ENCODE results near the gene MYDGF.
"Not testable (repeated sequence)": the region's sequence is repeated elsewhere in the genome, so short reads cannot be mapped to it uniquely, and the experiment has no call there.

MYDGF gene

DNA sequence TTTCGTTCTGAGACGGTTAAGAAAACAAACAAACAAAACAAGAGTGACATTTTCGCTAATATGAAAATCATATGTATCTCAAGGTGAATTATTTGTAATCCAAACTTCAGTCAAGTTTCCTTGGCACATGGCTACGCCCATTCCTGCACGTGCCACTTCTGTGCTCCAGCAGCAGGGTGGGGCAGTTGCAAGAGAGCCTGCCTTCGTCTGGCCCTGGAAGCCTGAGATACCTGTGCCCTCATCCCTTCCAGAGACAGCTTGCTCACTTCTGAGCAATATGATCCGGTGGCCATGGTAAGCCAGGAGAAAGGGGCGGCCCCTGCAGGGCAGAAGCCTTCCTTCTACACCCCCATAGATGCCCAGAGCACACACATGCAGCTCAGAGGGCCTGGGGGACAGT is 31.4 kb upstream of the MYDGF start:
- in situ Hi-C loops (cut with MboI; ENCODE audit: low sequenced_read_pairs): no loop called here

DNA sequence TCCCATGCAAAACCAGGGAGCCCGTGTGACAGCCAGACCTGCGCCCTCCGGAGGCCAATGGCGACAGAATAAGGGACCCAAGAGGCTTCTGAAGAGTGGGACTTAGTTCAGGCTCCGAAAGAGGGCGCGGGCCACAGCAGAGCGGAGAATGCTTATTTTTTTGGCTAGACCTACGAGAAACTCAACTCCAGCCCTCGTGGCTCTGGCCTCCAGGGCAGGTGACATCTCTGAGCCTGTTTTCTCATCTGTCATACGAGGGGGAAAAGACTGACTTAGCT is 30.5 kb upstream of the MYDGF start:
- in situ Hi-C loops (cut with MboI; ENCODE audit: low sequenced_read_pairs): no loop called here

DNA sequence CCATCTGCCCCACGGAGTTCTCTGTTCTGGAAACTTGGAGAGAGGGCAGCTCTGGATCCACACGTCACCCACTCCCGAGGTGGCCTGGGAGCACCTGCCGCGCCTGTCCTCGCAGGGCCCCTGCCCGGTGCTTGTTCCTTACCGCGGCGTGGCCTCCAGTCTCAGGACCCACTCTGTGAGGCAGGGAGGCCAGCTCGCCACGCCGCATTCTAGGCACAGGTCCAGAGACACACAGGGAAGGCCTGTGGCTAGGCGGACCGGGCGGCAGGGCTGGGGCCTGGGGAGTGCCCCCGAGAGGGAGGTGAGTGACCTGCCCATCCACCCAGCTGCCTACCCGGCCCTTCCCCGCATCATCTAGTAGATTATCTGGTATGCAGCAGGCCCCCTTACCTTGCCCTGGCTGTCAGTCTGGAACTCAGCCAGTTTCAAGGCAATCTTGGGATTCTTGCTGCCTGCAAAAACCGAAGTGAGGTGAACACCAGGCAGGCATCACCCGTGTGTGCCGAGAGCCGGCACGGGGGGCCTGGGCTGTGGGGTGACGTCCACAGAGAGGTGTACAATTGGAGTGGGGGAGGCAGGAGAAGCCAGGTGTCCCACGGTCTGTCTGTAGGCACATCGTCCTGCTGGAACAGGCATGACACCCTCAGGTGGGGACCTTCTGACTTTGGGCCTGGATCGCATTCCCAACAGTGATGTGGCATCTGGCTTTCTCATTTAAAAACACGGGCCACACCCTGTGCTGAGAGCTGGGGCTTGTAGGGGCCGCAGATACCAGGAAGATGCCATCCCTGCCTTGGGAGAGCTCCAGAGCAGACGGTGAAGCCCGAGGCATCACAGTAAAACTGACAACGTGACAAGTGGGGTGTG is 29.9 kb upstream of the MYDGF start:
- in situ Hi-C loops (cut with MboI; ENCODE audit: low sequenced_read_pairs): no loop called here

DNA sequence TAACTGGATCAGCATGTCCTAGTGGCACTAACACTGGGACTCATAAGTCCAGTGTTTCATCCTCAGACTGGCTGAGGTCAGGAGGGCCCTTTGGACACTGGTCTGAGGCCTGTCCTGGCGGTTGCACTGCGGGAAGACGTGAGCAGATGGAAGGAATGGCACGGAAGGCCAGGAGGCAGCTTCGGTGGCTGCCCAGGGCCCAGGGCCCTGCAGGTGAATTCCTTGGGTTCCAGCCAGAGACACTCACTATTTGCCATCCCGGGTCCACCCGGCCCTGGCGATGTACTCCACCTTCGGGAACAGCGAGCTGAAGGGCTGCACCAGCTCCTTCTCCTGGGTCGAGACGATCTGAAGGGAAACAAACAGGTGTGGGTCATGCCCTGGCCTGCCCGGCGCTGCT is 27.2 kb upstream of the MYDGF start:
- in situ Hi-C loops (cut with MboI; ENCODE audit: low sequenced_read_pairs): no loop called here

DNA sequence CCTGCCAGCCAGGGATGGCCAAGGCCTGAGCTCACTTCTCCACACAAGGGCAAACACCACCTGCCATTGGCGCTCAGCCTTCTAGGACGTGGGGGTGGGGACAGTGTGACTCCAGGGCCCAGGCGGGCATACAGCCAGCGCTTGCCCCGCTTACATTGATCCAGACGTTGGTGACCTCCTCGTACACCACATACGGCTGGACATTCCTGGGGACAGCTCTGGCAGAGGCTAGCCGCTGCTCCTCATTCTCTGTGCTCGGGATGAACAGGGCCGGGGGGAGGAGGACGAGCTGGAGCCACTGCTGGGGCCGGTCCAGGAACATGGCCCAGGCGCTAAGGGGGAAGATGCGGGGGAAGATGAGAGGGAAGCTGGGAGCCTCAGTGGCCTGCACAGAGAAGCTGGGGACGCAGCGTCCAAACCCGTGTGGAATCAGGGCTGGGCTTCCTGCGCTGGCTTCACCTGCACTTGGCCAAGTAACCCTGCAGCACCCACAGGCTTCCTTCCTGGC is 25.1 kb upstream of the MYDGF start:
- in situ Hi-C loops (cut with MboI; ENCODE audit: low sequenced_read_pairs): no loop called here

DNA sequence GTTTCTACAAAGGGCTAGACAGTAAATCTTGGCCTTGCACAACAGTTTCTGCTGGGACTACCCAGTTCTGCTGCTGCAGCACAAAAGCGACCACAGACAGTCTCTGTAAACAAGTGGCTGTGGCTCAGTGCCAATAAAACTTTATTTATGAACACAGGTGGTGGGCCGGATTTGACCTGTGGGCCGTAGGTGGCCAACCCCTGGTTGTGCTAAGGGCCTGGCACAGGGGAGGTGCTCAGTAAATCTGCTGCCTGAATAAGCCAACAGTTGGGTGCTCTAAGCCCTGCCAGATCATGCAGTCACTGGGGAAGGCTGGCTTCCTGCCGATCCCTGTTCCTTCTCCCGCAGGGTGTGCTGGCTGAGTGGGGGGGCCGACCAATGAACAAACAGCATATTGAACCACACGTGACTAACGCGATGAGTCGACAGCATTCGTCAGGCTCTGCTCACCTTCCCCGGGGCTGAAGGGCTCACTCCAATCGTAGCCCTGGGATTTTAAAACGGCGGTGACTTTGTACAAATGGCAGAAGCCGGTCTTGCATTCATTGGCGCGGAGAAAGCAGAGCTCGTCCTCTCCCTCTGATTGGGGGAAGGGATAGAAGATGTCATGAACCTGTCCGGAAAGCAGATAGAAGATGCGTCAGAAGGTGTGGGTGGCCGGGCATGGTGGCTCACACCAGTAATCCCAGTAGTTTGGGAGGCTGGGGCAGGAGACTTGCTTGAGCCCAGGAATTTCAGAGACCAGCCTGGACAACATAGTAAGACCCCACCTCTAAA is 24.3 kb upstream of the MYDGF start:
- in situ Hi-C loops (cut with MboI; ENCODE audit: low sequenced_read_pairs): no loop called here

DNA sequence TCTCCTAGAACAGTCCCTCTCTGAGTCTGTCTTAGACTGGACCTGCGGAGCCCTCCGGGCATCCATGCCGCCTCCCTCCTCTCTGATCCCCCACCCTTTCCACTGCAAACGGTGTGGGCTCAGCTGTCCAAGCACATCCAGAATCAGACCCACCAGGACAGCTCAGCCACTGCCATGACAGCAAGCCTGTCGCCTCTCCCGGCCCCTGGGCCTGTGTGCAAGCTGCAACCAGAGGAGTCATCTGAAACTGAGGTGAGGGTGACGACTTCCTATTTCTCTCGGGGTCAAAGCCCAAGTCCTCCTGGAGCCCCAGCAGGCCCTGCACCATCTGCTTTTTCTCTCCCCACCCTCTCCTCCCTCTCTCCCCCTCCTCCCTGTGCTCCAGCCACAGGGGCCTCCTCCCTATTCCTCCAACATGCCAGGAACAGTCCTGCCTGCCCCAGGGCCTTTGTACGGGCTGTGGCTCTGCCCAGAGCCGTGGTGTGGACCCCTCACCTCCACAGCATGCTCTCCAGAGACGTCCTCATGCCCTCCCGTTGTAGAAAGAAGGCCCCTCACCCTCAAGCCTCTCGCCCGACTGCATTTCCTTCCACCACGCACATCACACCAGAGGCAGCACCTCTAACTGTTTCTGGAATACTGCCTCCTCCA is 23.5 kb upstream of the MYDGF start:
- in situ Hi-C loops (cut with MboI; ENCODE audit: low sequenced_read_pairs): no loop called here

DNA sequence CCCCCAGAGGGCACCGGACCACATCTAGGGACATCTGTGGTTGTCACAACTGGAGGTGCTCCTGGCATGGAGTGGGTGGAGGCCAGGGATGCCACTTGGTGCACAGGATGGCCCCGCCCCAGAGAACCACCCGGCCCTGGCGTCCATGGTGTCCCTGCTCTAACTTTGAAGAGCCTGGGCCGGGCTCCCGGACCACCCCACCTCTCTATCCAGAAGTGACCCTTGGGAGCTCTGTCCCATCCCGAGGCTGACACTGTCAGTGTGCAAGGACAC is 22.9 kb upstream of the MYDGF start:
- in situ Hi-C loops (cut with MboI; ENCODE audit: low sequenced_read_pairs): no loop called here

DNA sequence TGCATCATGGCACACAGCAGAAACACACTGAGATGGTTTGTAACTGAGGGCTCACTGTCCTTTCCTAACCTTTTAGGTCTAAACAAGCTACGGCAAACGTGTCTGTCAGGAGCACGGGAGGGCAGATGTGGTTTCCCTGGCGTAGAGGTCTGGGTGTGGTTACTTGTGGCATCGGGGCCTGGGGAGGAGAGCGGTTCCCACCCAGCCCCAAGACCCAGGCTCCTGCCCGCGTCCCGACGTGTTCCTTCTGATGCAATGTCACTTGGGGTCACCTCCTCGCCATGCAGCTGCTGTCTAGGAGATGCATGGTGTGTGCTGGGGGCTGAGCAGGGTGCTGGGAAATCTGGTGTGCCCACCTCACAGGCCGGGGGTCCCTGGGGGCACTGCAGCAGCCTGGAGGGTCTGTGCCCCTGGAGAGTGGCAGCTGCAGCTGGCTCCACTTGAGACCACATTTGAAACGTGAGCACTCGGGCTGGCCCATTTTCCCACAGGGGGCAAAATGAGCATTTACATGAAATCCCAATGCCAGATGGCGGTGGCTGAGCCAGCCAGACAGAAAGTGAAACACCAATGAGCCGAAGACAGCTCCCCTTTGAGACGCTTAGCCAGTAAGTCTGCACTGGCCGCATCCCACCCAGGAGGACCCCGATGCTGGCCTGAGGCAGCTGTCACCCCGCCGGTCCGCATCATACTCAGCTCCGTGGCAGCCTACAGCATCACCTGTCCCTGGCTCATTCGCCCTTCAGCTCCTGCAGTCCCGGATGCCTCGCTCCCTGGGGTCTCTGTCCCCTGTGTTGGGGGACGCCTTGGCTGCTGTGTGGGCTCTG is 22.3 kb upstream of the MYDGF start:
- in situ Hi-C loops (cut with MboI; ENCODE audit: low sequenced_read_pairs): no loop called here

DNA sequence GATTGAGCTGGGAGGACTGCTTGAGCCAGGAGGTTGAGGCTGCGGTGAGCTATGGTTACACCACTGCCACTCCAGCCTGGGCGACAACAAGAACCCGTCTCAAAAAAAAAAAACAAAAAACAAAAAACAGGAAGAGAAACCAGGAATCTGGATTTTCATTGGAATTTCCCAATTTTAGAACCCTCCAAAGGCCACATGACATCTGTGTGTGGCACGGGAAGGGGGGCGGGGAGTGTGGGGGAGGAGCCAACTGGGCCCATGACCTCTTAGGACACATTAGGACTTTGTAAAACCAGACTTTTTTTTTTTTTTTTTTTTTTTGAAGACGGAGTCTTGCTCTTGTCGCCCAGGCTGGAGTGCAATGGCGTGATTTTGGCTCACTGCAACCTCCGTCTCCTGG is 21.2 kb upstream of the MYDGF start:
- in situ Hi-C loops (cut with MboI; ENCODE audit: low sequenced_read_pairs): no loop called here

DNA sequence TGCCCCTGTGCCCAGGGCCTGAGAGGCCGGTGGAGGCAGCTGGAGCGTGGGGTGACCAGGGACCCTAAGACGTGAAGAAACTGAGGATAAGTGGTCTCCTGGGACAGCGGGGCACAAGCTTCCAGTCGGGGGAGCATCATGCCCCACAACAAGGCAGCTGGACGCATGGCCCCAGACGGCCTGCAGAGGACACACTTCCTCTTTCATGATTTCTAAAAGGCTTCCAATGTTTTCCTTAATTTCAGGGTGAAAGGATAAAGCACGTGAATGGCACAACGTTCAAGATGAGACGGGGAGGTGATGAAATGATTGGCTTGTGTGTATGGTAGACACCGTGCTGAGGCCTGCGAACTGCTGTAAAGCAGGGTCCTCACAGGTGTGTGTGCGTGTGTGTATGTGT is 20.2 kb upstream of the MYDGF start:
- in situ Hi-C loops (cut with MboI; ENCODE audit: low sequenced_read_pairs): no loop called here

DNA sequence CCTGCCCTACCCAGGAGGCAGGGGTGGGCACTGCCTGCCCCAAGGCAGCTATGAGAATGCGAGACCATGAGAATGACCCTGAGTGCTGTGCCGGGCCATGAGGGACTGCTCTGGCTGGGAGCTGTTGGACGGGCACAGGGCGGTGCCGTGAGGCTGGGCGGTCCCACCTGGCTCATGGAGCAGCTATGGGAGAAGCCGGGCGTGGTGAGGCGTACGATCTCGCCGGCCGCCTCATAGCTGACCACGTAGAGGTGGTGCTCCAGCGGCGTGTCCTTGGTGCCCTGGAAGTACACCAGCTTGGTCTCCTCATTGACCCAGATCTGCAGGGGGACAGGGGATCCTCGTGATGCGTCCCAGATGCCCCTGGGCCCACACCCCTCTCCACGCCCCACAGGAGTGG is 19.3 kb upstream of the MYDGF start:
- in situ Hi-C loops (cut with MboI; ENCODE audit: low sequenced_read_pairs): no loop called here

DNA sequence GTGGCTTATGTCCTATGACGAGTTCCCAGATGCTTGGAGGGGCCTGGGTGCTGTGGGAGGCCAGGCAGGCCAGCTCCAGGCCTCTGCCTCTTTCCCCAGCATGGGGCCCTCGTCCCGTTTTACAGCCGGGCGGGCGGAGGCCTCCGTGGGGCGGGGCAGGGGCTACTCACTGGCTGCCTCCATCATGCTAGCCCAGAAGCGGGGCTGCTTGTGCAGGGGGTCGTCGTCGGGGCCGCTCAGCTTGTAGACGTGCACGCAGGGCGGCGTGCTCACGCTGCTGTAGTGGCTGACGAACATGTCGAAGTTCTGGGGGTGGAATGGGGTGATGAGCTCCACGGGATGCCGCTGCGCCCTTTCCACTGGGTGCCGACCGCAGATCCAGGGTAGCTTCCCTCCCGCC is 18.4 kb upstream of the MYDGF start:
- in situ Hi-C loops (cut with MboI; ENCODE audit: low sequenced_read_pairs): no loop called here

DNA sequence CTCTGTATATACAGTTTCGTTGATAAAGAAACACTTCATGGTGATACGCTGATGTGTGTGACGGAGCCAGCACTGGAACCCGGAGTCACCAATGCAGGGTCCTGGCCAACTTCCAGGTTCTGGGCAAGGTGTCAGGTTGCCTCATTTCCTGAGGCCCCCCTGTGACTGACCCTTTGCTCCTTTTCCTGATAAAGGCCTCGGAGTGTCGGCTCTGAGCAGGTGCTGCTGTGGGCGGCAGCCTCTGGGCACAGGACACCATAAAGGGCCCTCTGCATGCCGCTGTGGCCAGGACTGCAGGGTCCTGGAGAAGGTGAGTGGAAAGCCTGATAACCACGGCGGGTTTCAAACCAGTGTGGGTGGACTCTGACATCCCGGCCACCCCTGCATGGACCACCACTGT is 17.3 kb upstream of the MYDGF start:
- in situ Hi-C loops (cut with MboI; ENCODE audit: low sequenced_read_pairs): no loop called here

DNA sequence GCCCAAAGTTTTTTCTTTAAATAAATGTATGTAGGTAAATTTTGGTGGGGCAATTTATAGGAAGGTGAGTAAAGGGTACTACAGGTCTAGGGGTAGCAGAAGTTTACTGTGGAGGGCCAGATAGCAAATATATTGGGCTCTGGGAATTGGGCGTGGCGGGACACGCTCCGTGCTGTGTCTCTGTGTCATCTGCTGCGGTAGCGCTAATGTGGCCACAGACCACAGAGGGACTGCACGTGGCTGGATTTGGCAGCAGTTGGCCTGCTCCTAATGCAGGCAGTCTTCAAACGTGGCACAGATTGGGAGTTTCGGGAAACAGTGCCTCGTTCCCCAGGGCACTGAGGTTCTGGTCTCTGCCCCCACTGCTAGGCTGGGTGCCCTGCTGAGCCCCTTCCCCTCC is 16.6 kb upstream of the MYDGF start:
- in situ Hi-C loops (cut with MboI; ENCODE audit: low sequenced_read_pairs): no loop called here

DNA sequence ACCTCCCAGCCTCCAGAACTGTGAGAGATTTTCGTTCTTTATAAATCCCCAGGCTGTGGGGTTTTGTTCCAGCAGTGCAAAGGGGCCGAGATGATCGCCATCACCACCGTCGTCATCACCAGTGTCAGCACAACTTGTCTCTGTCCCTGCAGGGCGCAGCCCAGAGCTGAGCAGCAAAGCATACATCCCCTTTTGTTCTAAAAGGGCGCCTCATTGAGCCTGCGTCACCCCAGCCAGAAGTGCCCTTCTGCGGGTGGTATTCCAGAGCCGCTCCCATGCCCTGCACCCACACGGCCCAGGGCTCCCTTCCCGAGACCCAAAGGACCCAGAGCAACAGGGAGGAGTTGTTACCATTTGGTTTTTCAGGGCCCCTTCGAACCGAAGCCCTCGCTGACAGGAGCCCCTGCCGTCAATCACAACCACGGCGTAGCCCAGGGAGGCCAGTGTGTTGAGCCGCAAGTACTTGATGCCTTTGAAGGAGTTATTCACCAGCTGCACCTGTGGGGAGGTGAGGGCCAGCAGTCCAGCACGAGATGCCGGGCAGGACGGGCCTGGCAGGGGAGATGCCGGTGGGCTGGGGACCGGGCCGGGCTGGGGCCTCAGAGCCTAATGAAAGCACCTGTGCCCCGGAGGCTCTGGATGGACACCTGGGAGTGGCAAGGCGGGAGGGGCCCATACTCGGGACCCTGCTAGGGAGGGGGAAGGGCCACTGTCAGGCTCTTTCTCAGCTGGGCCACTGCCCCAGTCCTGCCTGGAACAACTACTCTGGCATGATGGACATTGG is 14.4 kb upstream of the MYDGF start:
- in situ Hi-C loops (cut with MboI; ENCODE audit: low sequenced_read_pairs): no loop called here

DNA sequence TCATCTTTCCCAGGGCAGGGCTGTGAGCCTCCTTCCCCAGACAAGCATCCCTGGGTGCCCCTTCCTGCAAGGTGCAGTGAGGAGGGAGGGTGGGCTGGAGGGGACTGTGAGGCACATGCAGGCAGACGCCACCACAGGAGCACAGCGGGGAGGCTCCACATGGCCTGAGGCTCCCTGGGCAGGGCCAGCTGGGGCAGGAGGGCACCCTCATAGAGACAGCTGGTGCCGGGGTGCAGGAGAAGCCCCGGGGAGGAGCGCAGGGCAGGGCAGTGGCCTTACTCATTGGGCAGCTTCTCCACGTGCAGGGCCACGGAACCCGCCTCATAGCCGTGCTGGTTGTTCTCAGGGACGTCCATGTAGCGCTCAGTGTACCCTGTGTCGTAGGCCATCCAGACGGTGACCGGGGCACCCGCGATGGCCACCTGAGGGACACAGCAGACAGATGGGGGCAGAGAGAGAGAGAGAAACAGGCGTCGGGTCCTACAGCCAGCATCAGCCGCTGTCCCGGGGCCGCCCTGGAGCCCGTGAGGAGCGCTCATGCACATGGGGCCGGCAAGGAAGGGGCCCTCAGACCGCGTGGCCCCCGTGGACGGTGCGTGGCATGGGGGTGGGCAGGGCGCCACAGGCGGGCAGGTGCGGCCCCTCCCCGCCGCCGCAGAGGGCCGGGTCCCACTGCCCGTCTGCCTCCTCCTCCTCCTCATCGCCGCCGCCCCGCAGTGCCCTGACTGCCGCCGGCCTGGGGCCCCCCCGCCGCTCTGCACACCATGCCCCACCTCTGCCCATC is 12.5 kb upstream of the MYDGF start:
- in situ Hi-C loops (cut with MboI; ENCODE audit: low sequenced_read_pairs): no loop called here

DNA sequence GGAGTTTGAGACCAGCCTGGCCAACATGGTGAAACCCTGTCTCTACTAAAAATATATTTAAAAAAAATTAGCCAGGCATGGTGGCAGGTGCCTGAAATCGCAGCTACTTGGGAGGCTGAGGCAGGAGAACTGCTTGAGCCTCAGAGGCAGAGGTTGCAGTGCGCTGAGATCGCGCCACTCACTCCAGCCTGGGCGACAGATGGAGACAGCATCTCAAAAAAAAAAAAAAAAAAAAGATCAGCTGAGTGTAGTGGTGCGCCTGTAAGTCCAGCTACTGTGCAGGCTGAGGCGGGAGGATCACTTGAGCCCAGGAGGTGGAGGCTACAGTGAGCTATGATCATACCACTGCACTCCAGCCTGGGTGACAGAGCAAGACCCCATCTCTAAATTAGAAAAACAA is 9.9 kb upstream of the MYDGF start:
- in situ Hi-C loops (cut with MboI; ENCODE audit: low sequenced_read_pairs): not testable (repeated sequence)

DNA sequence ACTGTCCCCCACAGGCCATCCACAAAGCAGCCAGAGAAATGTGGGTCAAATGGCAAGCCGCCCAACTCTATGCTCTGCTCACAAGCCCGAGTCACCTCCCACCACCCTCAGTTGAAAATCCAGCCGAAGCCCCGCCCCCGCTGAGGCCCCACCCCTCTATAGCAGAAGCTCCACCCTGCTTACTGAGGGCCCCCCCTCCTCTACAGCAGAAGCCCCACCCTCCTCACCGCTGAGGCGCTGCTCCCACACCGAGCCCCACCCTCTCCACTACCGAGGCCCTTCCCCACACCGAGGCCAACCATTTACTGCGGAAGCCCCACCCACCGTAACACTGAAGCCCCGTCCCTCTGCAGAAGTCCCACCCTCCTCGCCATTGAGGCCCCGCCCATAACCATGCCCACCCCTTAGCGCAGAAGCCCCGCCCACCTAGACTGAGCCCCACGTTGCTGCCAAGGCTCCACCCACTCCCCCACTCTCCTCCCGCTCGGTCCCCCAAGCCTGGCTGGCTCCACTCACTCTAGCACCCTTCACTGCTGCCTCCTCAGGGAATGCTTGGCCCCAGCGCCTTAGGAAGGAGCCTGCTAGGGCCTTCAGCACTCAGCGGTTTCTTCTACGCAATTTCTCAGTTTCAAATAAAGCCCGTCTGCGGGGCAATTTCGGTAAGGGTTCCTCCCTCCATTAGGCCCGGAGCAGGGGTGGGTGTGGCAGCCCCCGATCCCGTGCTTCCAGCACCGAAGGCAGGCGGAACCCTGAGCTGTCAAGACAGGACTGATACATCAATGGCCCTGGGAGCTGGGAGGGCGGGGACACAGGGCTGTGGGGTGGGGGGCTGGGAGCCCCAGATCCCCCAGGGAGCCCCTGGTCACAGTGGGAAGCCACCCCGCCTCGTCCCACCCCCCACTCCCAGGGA is 9.0 kb upstream of the MYDGF start:
- in situ Hi-C loops (cut with MboI; ENCODE audit: low sequenced_read_pairs): no loop called here

All from HL-60/S4 treated with phorbol 12-myristate 13-acetate at 8.2 ng/mL for 4 days and 3 days (cell line).